GM19468 (cell line): ENCODE results near the gene TMPRSS2.
"Not testable (repeated sequence)": the region's sequence is repeated elsewhere in the genome, so short reads cannot be mapped to it uniquely, and the experiment has no call there.

Experiments used
- ATAC-seq: cut with Tn5 transposase; IDR thresholded peaks from one replicate; pipeline ENCODE4 v1.9.1; 2021; ENCODE audit warnings: mild to moderate bottlenecking, moderate library complexity, moderate number of reproducible peaks; ENCODE audit not compliant: unreplicated experiment; ENCODE audit errors: extremely low read depth

The TMPRSS2 gene

GRCh38 chr21:41431788-41432548, 76.0 kb downstream of the TMPRSS2 start:
- ATAC-seq, result no peak

GRCh38 chr21:41429925-41430491, 78.0 kb downstream of the TMPRSS2 start:
- no peak for ATAC-seq

- ATAC-seq, result no peak
These were observed 78.7 kb downstream of the TMPRSS2 start for GRCh38 chr21:41429305-41429704.

- ATAC-seq, result no peak
These were observed 79.1 kb downstream of the TMPRSS2 start for GRCh38 chr21:41428847-41429246.

GRCh38 chr21:41428311-41428710, 79.6 kb downstream of the TMPRSS2 start:
- ATAC-seq, result no peak

- ATAC-seq, result no peak
These were observed 80.4 kb downstream of the TMPRSS2 start for GRCh38 chr21:41427556-41427955.

GRCh38 chr21:41426676-41427404, 81.1 kb downstream of the TMPRSS2 start:
- ATAC-seq, result no peak

- peak; percentile 83 for ATAC-seq
These were observed 81.8 kb downstream of the TMPRSS2 start, which contains the start of gene MX1 for GRCh38 chr21:41425954-41426675. Gene MX1, plus strand, starts transcription at chr21:41426239. Its CDS starts 5,832 bp downstream, at chr21:41432071.

GRCh38 chr21:41425588-41425953, 82.4 kb downstream of the TMPRSS2 start:
- no peak for ATAC-seq

- ATAC-seq, result not testable (repeated sequence)
These were observed 84.7 kb downstream of the TMPRSS2 start for GRCh38 chr21:41423305-41423636.

GRCh38 chr21:41422546-41423304, 85.2 kb downstream of the TMPRSS2 start:
- no peak for ATAC-seq

GRCh38 chr21:41420998-41421397, 87.0 kb downstream of the TMPRSS2 start:
- ATAC-seq, result not testable (repeated sequence)

- no peak for ATAC-seq
These were observed 87.8 kb downstream of the TMPRSS2 start for GRCh38 chr21:41419921-41420862.

GRCh38 chr21:41418956-41419680, 88.8 kb downstream of the TMPRSS2 start:
- ATAC-seq, result no peak

GRCh38 chr21:41418393-41418792, 89.6 kb downstream of the TMPRSS2 start:
- no peak for ATAC-seq

GRCh38 chr21:41417505-41417904, 90.5 kb downstream of the TMPRSS2 start:
- not testable (repeated sequence) for ATAC-seq
